Activated T-cell treated with anti-CD3 and anti-CD28 coated beads, Interleukin-2, amount 50 U/mL, for 4 hours (primary cell): Measurements from ENCODE around the gene PALM3. TPM values are rescaled to one million over a fixed set of nuclear protein-coding genes. Genes with fewer than 3 reads are reported as not detected.

Experiments
- ATAC-seq, 2 donors: fragments of 200-7000 bp; cut with Tn5 transposase; one replicate each; pipeline ENCODE4 v1.10.0; 2021
- DNase-seq: peaks from one replicate; pipeline ENCODE4 v3.0.0-alpha.2; 2020
- H3K27me3 Mint-ChIP-seq: one replicate; pipeline ENCODE4 v1.8.0; 2021; ENCODE audit warnings: low read depth, mixed read lengths
- H3K36me3 Mint-ChIP-seq: one replicate; pipeline ENCODE4 v1.8.0; 2022; ENCODE audit warnings: mixed read lengths; ENCODE audit not compliant: insufficient read depth
- H3K4me1 Mint-ChIP-seq: one replicate; pipeline ENCODE4 v1.8.0; 2021; ENCODE audit warnings: low read depth, mixed read lengths
- H3K4me3 Mint-ChIP-seq: one replicate; pipeline ENCODE4 v1.8.0; 2021; ENCODE audit warnings: mild to moderate bottlenecking, moderate library complexity, mixed read lengths
- H3K9me3 Mint-ChIP-seq: one replicate; pipeline ENCODE4 v1.8.0; 2021; ENCODE audit warnings: mixed read lengths
- total RNA-seq, 3 donors: library from RNA; stranded (reverse); gene quantifications; one replicate each; pipeline ENCODE4 v1.2.1, GENCODE V29; 2021

The PALM3 gene, protein sequence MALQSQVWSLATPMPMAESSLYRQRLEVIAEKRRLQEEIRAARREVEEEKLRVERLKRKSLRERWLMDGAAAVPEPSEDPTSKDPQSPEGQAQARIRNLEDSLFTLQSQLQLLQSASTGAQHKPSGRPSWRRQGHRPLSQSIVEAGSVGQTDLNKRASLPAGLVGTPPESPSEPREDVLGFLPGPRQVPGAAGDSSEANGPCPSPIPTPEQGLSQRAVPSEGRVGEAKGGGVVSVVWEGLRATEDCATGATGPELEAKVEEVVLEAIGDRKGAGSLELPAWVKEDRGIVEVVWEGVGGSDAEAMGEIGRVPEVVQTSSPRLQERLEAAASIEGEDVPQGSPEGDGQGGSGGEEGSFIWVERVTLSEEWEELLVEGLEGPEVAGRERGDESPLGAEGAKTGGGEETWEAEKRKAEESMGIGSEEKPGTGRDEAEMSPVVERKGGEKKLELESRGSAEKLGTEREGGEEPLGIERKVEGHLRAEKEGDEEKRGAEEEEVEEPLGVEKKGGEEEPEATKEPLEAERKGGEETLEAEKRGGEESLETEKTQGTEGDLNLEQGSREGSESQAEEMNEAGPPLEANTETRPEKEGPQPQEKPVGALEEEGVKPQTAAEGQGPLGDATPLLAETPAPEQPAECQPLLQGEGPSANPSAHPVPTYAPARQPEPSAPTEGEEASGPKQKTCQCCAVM
- total RNA-seq, result not detected

DNA sequence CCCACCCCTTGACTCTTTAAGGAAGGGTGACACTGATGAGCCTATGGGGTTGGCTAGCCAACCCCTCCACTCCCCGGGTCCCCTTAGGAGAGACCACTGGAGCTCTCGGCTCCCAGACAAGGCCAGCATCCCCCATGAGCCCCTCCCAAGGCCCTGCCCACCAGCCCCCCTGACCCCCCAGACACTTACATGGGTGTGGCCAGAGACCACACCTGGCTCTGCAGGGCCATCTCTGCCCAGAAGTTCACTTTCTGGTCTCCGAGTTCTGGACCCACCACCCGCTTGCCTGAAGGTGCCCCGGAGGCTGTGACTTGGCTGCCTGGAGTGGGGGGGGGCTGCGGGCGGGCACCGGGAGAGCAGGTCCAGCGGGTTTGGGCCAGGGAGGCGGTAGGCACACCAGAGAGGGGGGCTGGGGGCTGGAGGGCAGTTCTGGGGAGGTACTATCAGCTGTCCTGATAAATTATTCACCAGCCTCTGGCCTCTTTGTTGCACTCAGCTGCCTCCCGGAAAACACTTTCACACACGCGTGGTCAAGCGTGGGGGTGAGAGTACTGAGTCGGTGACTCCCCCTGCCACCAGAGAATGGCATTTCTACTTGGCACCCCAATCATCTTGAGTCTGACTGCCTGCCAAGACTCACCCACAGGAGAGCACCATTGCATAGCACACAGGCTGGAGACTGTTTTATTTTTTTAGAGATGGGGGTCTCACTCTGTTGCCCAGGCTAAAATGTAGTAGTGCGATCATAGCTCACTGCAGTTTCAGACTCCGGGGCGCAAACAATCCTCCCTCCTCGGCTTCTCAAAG is at the start of gene PALM3:
PALM3 (minus strand) TSS at position 326 of the 807 bp plus-strand sequence; CDS start at position 230, 96 bp downstream.
- ATAC-seq, result no peak
- DNase-seq, result no peak
- Mint-ChIP-seq H3K4me1 (peaks cover 13% of the 10 kb centered on the region), H3K4me3 (no peak within 1 kb of the TSS), H3K27me3 (peaks cover 28% of the 10 kb centered on the region), H3K9me3 (no peaks in the 10 kb centered on the region), H3K36me3 (no peaks in the 10 kb centered on the region)

DNA sequence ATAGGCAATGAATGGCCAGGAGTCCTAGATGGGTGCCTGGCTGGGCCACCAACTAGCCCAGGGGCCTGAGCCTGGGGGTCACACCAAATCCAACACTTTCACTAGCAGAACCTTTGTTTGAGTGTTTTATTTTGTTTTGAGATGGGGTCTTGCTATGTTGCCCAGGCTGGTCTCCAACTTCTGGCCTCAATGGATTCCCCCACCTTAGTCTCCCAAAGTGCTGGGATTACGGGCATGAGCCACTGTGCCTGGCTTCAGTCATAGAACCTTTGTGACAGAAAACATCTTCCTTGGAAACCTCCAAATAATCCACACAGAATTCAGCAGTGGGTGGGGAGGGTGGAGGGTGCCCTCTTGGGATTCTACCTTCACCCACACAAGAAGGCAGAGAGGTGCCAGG is 49.6 kb upstream of the PALM3 start:
- ATAC-seq (no peak), DNase-seq (no peak)
- no peak overlapping the region for H3K4me3 Mint-ChIP-seq
- H3K36me3 Mint-ChIP-seq, result no peaks in the 10 kb centered on the region
- peaks cover 31% of the 10 kb centered on the region for H3K4me1 Mint-ChIP-seq
- no peaks in the 10 kb centered on the region for H3K27me3 Mint-ChIP-seq
- no peaks in the 10 kb centered on the region for H3K9me3 Mint-ChIP-seq

DNA sequence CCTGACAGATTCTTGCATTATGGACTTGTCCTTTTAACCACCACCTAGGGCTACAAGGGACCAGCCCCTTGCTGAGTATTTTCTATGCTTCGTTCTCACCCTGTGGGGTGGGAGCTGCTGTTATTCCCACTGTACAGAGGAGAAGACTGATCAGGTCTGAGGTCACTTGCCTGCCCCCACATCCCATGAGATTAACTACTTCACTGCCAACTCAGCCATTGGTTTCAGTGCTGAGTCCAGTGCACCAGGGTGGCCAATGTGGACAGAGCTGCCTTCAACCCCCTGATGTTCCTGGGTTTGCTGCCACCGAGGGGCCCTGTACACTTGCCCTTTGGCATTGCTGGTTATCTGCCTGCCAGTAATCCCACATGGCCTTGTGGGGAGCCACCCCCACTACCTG is 48.8 kb upstream of the PALM3 start:
- no peak for DNase-seq
- no peaks in the 10 kb centered on the region for H3K27me3 Mint-ChIP-seq
- H3K4me1 Mint-ChIP-seq, result peaks cover 24% of the 10 kb centered on the region
- H3K9me3 Mint-ChIP-seq, result no peaks in the 10 kb centered on the region
- H3K4me3 Mint-ChIP-seq, result no peak overlapping the region
- peaks cover 1% of the 10 kb centered on the region for H3K36me3 Mint-ChIP-seq
- no peak for ATAC-seq

DNA sequence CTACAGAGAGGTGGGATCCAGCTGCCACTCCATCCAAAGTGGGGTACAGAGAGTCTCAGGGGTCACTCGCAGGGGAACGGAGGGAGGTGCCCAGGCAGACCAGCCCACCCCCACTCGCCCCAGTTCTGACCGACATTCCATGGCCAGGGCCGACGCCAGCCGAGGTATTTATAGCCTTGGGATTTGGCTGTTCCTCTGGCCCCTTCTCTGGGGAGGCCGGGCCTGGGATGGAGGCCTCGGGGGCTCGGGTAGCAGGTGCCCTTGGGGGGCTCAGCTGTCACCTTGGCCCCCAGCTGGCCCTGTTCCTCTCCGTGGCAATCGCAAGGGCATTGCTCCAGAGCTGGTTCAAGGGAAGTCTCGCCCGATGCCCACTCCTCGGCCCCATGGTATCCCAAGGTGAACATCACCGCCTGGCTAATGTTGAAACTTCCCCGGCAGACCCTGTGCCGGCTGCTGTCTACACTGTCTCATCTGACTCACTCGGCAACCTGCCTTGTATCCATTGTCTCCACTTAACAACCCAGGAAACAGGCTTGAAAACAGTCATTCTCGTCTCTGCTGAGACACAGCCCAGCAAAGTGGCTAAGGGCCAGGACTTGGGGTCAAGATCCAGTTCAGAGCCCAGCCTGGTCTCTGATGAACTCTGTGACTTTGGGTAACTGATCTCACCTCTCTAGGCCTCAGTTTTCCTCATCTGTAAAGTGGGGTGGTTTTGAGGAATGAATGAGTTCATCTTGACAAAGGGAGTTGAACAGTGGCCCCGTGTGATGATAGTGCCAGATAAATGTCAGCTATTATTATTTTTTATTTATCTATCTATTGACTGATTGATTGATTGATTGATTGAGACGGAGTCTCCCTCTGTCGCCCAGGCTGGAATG is 45.9 kb upstream of the PALM3 start:
- Mint-ChIP-seq H3K9me3 (no peaks in the 10 kb centered on the region), H3K4me3 (no peak overlapping the region), H3K4me1 (peaks cover 5% of the 10 kb centered on the region), H3K36me3 (peaks cover 5% of the 10 kb centered on the region), H3K27me3 (no peaks in the 10 kb centered on the region)
- DNase-seq (no peak), ATAC-seq (no peak)

DNA sequence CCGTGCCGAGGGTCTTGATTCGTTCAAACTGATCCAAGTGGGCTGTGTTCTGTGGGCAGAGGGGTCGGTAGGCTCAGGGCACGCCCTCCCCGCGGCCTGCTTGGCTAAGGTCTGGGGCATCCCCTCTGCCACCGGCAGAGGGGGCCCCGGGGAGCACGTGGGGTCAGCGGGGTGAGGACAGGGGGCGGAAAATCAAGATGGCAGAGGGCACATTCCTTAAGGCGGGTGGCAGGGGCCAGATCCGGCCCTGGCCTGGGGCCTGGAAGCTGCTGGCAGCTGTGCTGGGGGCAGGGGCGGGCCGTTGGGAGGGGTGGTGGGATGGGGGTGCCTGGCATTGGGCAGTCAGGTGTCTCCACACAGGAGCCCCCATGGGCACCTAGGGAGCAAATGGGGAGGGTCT is 45.0 kb upstream of the PALM3 start:
- no peak overlapping the region for H3K4me3 Mint-ChIP-seq
- peaks cover 4% of the 10 kb centered on the region for H3K4me1 Mint-ChIP-seq
- no peaks in the 10 kb centered on the region for H3K9me3 Mint-ChIP-seq
- H3K27me3 Mint-ChIP-seq, result no peaks in the 10 kb centered on the region
- no peak for DNase-seq
- H3K36me3 Mint-ChIP-seq, result peaks cover 5% of the 10 kb centered on the region
- no peak for ATAC-seq

DNA sequence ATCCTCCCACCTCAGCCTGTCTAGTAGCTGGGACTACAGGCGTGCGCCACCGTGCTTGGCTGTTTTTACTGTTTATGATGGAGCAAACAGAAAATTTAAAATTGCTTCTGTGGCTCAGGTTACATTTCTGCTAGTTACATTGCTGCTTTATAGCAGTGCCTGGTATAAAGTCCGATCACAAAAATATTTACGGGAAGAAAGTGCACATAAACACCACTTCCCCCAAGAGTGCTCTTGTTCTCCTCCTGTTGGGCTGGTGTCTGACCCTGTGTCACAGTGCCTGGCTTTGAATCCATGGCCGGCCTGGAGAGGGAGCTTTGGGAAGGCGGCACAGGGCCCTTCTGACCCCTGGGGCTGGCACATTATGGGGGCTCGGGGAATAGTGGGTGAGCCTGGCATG is 43.8 kb upstream of the PALM3 start:
- ATAC-seq (no peak), DNase-seq (no peak)
- peaks cover 9% of the 10 kb centered on the region for H3K36me3 Mint-ChIP-seq
- H3K4me1 Mint-ChIP-seq, result no peaks in the 10 kb centered on the region
- no peaks in the 10 kb centered on the region for H3K9me3 Mint-ChIP-seq
- H3K27me3 Mint-ChIP-seq, result no peaks in the 10 kb centered on the region
- H3K4me3 Mint-ChIP-seq, result no peak overlapping the region

DNA sequence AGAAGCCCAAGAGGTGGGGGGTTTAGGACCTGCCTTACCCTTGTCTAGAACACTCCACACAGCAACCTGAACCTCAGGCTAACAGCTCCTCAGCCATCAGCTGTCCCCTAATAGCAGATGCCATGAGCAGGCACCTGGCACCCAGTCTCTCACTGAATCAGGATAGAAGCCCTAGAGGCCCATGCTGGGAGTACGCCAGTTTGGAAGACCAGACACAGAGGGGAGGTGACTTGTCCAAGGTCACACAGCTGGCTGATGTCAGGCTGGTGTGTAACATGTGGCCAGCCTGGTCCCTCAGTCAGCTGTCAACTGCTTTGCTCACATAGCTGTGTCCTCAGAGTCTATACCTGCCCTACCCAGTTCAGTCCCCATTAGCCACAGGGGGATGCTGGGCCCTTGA is 41.4 kb upstream of the PALM3 start:
- ATAC-seq (no peak), DNase-seq (no peak)
- Mint-ChIP-seq H3K4me3 (no peak overlapping the region), H3K27me3 (no peaks in the 10 kb centered on the region), H3K36me3 (peaks cover 9% of the 10 kb centered on the region), H3K4me1 (no peaks in the 10 kb centered on the region), H3K9me3 (no peaks in the 10 kb centered on the region)

DNA sequence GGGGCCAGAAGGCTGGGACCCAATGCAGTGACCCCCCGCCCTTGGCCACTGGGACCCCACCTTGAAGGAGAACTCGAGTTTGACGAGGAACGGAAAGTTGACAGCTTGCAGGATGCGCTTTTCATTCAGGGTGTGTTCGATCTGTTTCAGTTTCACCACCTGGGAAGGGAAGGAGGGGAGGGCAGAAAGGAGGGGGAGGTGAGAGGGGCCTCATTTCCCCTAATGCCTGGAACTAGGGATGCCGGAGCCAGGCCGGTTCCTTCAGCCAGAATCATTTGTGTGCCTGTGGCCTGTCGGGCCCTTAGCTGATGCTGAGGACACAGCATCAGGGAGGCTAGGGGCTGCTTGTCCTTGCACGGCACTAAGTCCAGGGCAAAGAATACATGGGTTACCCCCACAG is 40.9 kb upstream of the PALM3 start:
- ATAC-seq (no peak), DNase-seq (no peak)
- no peaks in the 10 kb centered on the region for H3K4me1 Mint-ChIP-seq
- H3K9me3 Mint-ChIP-seq, result no peaks in the 10 kb centered on the region
- H3K36me3 Mint-ChIP-seq, result peaks cover 9% of the 10 kb centered on the region
- H3K27me3 Mint-ChIP-seq, result no peaks in the 10 kb centered on the region
- no peak overlapping the region for H3K4me3 Mint-ChIP-seq

DNA sequence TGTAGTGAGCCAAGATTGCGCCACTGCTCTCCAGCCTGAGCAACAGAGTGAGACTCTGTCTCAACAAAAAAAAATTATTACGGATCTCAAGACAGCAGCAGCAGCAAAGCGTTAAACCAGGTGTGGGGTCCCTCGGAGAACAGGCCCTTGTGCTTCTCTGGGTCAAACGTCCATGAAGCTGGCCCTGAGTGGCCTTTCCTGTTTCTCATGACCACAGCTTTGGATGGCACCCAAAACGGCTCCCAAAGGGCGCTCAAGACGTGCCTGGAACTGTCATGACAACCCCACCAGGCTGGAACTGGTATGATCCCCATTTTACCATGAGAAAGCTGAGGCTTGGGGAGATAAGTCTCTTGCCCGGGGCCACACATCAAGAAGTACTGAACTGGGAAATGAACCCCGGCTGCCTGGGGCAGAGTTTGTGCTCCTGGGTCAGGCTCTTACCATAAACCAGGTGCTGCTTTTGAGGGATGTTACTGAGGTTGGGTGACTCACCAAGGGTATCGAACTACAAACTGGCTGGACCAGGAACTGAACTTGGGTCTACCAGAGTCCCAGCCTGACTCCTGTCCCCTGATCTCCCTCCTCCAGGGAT is 40.3 kb upstream of the PALM3 start:
- DNase-seq (no peak), ATAC-seq (no peak)
- peaks cover 10% of the 10 kb centered on the region for H3K36me3 Mint-ChIP-seq
- H3K4me3 Mint-ChIP-seq, result no peak overlapping the region
- H3K4me1 Mint-ChIP-seq, result no peaks in the 10 kb centered on the region
- H3K9me3 Mint-ChIP-seq, result no peaks in the 10 kb centered on the region
- no peaks in the 10 kb centered on the region for H3K27me3 Mint-ChIP-seq

DNA sequence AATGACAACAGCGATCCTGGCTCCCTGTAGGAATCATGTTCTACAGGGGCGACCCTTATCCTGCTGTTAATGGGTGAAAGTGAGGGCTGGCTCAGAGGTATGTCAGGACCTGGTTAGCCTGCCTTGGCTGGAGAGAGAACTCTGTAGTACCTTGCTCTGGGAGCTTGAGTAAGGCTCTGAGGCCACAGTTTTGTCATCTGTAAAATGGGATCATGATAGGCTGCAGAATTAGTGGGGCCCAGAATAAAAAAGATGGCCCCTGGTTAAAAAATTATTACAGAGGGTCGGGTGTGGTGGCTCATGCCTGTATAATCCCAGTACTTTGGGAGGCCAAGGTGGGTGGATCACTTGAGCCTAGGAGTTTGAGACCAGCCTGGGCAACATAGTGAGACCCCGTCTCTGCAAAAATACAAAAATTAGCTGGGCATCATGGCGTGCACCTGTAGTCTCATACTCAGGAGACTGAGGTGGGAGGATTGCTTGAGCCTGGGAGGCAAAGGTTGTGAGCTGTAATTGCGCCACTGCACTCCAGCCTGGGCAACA is 39.2 kb upstream of the PALM3 start:
- Mint-ChIP-seq H3K4me3 (no peak overlapping the region), H3K4me1 (no peaks in the 10 kb centered on the region), H3K27me3 (no peaks in the 10 kb centered on the region), H3K9me3 (no peaks in the 10 kb centered on the region), H3K36me3 (peaks cover 17% of the 10 kb centered on the region)
- DNase-seq (no peak), ATAC-seq (no peak)

DNA sequence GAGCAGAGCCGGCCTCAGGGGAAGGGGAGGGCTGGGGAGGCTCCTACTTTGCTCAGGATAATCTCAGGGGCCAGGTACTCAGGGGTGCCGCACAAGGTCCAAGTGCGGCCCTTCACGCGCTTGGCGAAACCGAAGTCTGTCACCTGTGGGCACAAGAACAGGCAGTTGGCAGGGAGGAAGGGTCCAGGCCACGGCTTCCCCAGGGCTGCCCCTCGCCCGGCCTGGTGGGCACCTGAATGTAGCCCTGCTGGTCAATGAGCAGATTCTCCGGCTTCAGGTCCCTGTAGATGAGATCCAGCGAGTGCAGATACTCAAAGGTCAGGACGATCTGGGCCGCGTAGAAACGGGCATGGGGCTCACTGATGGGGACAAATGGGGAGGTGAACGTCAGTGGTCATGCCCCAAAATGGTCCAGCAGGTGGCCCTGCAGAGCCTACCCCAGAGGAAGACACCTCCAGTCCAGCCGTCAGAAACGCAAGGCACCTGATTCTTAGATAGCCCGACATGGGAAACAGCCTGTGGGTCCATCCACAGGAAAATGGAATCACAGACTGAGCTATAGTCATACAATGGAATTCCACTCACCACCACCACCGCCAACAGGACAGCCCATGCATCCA is 35.8 kb upstream of the PALM3 start:
- DNase-seq, result no peak
- Mint-ChIP-seq H3K27me3 (no peaks in the 10 kb centered on the region), H3K4me1 (no peaks in the 10 kb centered on the region), H3K9me3 (peaks cover 7% of the 10 kb centered on the region), H3K4me3 (no peak overlapping the region), H3K36me3 (peaks cover 12% of the 10 kb centered on the region)
- no peak for ATAC-seq

DNA sequence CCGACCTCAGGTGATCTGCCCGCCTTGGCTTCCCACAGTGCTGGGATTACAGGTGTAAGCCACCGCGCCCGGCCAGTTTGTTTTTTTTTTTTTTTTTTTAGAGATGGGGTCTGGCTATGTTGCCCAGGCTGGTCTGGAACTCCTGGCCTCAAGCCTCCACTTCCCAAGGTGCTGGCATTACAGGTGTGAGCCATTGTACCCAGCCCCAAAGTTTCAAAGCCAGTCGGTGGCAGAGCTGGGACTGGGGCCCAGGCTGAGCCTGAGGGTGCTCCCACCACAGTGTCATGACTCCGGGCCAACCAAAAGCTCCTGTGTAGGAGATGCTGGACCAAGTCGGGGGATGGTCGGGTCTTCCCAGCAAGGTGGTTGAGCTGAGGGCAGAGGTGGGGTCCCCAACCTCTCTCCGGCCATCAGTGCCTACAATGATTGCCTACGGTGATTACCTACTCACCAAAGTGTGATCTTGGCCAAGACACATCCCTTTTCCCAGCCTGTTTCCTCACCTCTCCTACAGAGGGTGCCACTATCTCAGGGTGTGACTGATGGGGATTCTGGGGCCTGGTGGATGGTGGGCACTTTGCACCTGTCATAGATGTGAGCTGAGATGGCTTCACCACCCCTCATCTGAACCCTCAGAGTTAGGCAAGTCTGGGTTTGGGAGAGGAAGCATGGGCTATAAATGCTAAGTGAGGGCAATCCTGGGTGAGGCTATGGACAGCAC is 34.6 kb upstream of the PALM3 start:
- no peak overlapping the region for H3K4me3 Mint-ChIP-seq

More for the DNA sequence above, 34.6 kb upstream of the PALM3 start:
- no peak for DNase-seq
- Mint-ChIP-seq H3K9me3 (peaks cover 7% of the 10 kb centered on the region), H3K36me3 (peaks cover 12% of the 10 kb centered on the region), H3K27me3 (no peaks in the 10 kb centered on the region), H3K4me1 (peaks cover 7% of the 10 kb centered on the region)
- ATAC-seq, result no peak
